C4-2B (cell line): ENCODE measurements around the gene ZBED4.

ENCODE experiments used
- H3K27ac ChIP-seq: fragments of 450-650 bp; 2 replicates; pipeline ENCODE4 v1.5.1; 2017
- CTCF ChIP-seq: fragments of 450-650 bp; conservative IDR thresholded peaks from 2 replicates; pipeline ENCODE4 v1.5.1; 2017; ENCODE audit warnings: mild to moderate bottlenecking
- ZFX ChIP-seq: fragments of 450-650 bp; IDR thresholded peaks from 2 replicates; pipeline ENCODE4 v1.6.1; 2017

ZBED4 gene

GRCh38 chr22:49884503-49885260, 31.0 kb downstream of the ZBED4 start:
- no peak for TF ChIP-seq ZFX
- no peak for TF ChIP-seq CTCF
- no peak overlapping the region for H3K27ac ChIP-seq

- TF ChIP-seq CTCF (no peak), ZFX (no peak)
- no peak overlapping the region for H3K27ac ChIP-seq
Observed at GRCh38 chr22:49885281-49885680, 31.6 kb downstream of the ZBED4 start.

DNA sequence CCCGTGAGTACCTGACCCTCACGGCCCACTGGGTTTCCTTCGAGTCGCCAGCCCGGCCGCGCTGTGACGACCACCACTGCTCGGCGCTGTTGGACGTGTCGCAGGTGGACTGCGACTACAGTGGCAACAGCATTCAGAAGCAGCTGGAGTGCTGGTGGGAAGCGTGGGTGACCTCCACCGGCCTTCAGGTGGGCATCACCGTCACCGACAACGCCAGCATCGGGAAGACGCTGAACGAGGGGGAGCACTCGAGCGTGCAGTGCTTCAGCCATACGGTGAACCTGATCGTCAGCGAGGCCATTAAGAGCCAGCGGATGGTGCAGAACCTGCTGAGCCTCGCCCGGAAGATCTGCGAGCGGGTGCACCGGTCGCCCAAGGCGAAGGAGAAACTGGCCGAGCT, 32.2 kb downstream of the ZBED4 start:
- H3K27ac ChIP-seq, result no peak overlapping the region
- TF ChIP-seq CTCF, result no peak
- no peak for TF ChIP-seq ZFX

- H3K27ac ChIP-seq, result no peak overlapping the region
- TF ChIP-seq ZFX (no peak), CTCF (no peak)
Observed at GRCh38 chr22:49886346-49887063, 32.9 kb downstream of the ZBED4 start.

DNA sequence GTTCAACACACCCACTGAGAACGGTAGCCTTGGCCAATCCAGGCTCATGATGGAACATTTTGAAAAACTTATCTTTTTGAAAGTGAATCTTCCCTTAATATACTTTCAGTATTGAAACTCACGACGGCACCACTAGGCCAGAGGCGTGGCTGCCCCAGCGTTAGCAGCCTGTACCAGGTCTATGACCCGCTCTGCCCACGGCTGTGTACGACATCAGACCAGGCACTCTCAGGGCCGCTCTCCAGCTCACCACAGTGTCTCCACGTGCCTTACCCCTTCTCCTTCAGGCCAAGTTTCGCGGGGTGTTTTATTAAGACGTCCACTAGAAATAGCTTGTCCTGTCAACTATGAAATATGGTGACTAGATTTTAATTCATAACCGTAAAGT, 33.4 kb downstream of the ZBED4 start:
- H3K27ac ChIP-seq, result no peak overlapping the region
- no peak for TF ChIP-seq CTCF
- no peak for TF ChIP-seq ZFX

- TF ChIP-seq CTCF (no peak), ZFX (no peak)
- no peak overlapping the region for H3K27ac ChIP-seq
Observed at GRCh38 chr22:49887702-49888101, 34.1 kb downstream of the ZBED4 start.

DNA sequence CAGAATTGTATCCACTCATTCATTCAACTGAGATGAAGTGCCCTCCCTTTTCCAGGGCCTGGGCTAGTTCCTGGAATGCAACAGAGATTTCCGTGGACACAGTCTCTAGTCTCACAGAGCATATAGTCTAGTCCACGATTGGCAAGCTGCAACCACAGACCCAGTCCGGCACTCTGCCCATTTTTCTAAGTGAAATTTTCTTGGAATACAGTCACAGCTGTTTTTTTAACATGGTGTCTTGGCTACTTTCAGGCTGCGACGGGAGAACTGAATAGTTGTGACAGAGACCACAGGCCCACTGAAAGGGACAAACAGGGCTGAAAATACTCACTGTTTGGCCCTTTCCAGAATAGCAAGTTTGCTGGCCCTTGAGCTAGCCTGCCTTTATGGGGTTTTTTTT, 35.4 kb downstream of the ZBED4 start:
- TF ChIP-seq ZFX, result no peak
- no peak for TF ChIP-seq CTCF

More for the DNA sequence above, 35.4 kb downstream of the ZBED4 start:
- H3K27ac ChIP-seq, result no peak overlapping the region
